HEK293T (cell line): ENCODE data around the gene ANKRD34A.
A peak's percentile ranks its signal among the peaks of the same experiment; 100 is the strongest.

Source experiments
- CTCF ChIA-PET: fragments of 350-600 bp; formaldehyde crosslinking; extraction: SDS; loops from one replicate; lab custom pipeline; 2021; ENCODE audit warnings: antibody characterized with exemption, inconsistent platforms; lab: Yijun Ruan, JAX
- POLR2A ChIA-PET: fragments of 350-600 bp; formaldehyde crosslinking; extraction: SDS; loops from one replicate; lab custom pipeline; 2020; ENCODE audit warnings: antibody characterized with exemption, inconsistent platforms; lab: Yijun Ruan, JAX
- DNase-seq: peaks from one replicate; pipeline ENCODE4 v3.0.0; 2012; ENCODE audit warnings: mixed read lengths; ENCODE audit errors: extremely low spot score
- ARNT ChIP-seq: fragments of 450-650 bp; IDR thresholded peaks from 2 replicates; pipeline ENCODE4 v1.6.1; 2017; ENCODE audit warnings: mild to moderate bottlenecking
- BHLHE40 ChIP-seq: fragments of 450-650 bp; IDR thresholded peaks from 2 replicates; pipeline ENCODE4 v1.6.1; 2016; ENCODE audit warnings: mild to moderate bottlenecking, moderate library complexity, borderline replicate concordance
- CTBP1 ChIP-seq: fragments of 450-650 bp; IDR thresholded peaks from 2 replicates; pipeline ENCODE4 v1.6.1; 2016; ENCODE audit warnings: borderline replicate concordance
- ELF4 ChIP-seq: fragments of 450-650 bp; IDR thresholded peaks from 2 replicates; pipeline ENCODE4 v1.6.1; 2017; ENCODE audit warnings: antibody characterized with exemption
- FOXA1 ChIP-seq: fragments of 450-650 bp; IDR thresholded peaks from 2 replicates; pipeline ENCODE4 v1.6.1; 2016; ENCODE audit warnings: mild to moderate bottlenecking
- FOXK2 ChIP-seq: fragments of 450-650 bp; IDR thresholded peaks from 2 replicates; pipeline ENCODE4 v1.6.1; 2016; ENCODE audit warnings: mild to moderate bottlenecking
- FOXM1 ChIP-seq: fragments of 450-650 bp; IDR thresholded peaks from 2 replicates; pipeline ENCODE4 v1.6.1; 2017; ENCODE audit warnings: mild to moderate bottlenecking, borderline replicate concordance
- HDGF ChIP-seq: fragments of 450-650 bp; IDR thresholded peaks from 2 replicates; pipeline ENCODE4 v1.6.1; 2017; ENCODE audit warnings: antibody characterized with exemption, borderline replicate concordance
- L3MBTL2 ChIP-seq: fragments of 450-650 bp; conservative IDR thresholded peaks from 2 replicates; pipeline ENCODE4 v1.6.1; 2016; ENCODE audit warnings: mild to moderate bottlenecking
- LEF1 ChIP-seq: fragments of 450-650 bp; IDR thresholded peaks from 2 replicates; pipeline ENCODE4 v1.6.1; 2017; ENCODE audit warnings: mild to moderate bottlenecking, borderline replicate concordance
- NFRKB ChIP-seq: fragments of 450-650 bp; IDR thresholded peaks from 2 replicates; pipeline ENCODE4 v1.6.1; 2016; ENCODE audit warnings: mild to moderate bottlenecking, moderate library complexity
- SP1 ChIP-seq: fragments of 450-650 bp; IDR thresholded peaks from 2 replicates; pipeline ENCODE4 v1.6.1; 2017
- SUZ12 ChIP-seq: fragments of 450-650 bp; IDR thresholded peaks from 2 replicates; pipeline ENCODE4 v1.6.1; 2016; ENCODE audit warnings: mild to moderate bottlenecking
- TARDBP ChIP-seq: fragments of 450-650 bp; IDR thresholded peaks from 2 replicates; pipeline ENCODE4 v1.6.1; 2016
- ZNF384 ChIP-seq: fragments of 450-650 bp; IDR thresholded peaks from 2 replicates; pipeline ENCODE4 v1.6.1; 2016
- TF ChIP-seq, protein P1 (sequence below): fragments of 450-650 bp; IDR thresholded peaks from 2 replicates; pipeline ENCODE4 v1.6.1; 2016

Gene ANKRD34A

DNA sequence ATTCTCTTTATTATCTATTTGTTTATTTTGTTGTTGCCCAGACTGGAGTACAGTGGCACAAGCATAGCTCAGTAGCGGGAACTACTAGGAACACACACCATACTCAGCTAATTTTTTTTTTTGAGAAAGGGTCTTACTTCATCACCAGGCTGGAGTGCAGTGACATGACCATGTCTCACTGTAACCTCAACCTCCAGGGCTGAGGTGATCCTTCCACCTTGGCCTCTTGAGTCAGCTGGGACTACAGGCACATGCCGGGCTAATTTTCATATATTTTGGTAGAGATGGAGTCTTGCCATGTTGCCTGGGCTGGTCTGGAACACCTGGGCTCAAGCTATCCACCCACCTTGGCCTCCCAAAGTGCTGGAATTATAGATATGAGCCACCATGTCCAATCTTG, 37.3 kb upstream of the ANKRD34A start:
- POLR2A ChIA-PET: interaction anchor here (0.6 to 4.1 kb wide), 4 partner anchors 9 to 169 kb away, joined by 3 to 18 read pairs (median 4); partner anchors contain the start of gene RBM8A
- TF ChIP-seq SUZ12 (no peak), SP1 (no peak), FOXA1 (no peak), HDGF (no peak), ZNF384 (no peak), L3MBTL2 (no peak), BHLHE40 (no peak), LEF1 (no peak), FOXM1 (no peak), ARNT (no peak), NFRKB (no peak), TARDBP (no peak), ELF4 (no peak), CTBP1 (no peak), FOXK2 (no peak)
- TF ChIP-seq, protein P1, sequence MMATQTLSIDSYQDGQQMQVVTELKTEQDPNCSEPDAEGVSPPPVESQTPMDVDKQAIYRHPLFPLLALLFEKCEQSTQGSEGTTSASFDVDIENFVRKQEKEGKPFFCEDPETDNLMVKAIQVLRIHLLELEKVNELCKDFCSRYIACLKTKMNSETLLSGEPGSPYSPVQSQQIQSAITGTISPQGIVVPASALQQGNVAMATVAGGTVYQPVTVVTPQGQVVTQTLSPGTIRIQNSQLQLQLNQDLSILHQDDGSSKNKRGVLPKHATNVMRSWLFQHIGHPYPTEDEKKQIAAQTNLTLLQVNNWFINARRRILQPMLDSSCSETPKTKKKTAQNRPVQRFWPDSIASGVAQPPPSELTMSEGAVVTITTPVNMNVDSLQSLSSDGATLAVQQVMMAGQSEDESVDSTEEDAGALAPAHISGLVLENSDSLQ: no peak
- DNase-seq: no peak
- CTCF ChIA-PET: no interaction called here

GRCh38 chr1:145999321-146000024, 35.1 kb upstream of the ANKRD34A start:
- TF ChIP-seq SP1: no peak
- no peak for TF ChIP-seq HDGF
- TF ChIP-seq ARNT: no peak
- TF ChIP-seq, protein P1: no peak
- no peak for TF ChIP-seq SUZ12
- no peak for TF ChIP-seq FOXA1
- no peak for TF ChIP-seq LEF1
- TF ChIP-seq NFRKB: no peak
- TF ChIP-seq L3MBTL2: no peak
- TF ChIP-seq ELF4: no peak
- TF ChIP-seq FOXK2: no peak
- no peak for TF ChIP-seq CTBP1
- TF ChIP-seq FOXM1: no peak
- TF ChIP-seq BHLHE40: no peak
- TF ChIP-seq ZNF384: no peak
- ChIA-PET POLR2A (interaction anchor here (0.6 to 0.7 kb wide), 2 partner anchors 20 to 35 kb away, joined by 3 to 4 read pairs; partner anchors contain the start of genes ANKRD34A and POLR3GL), CTCF (interaction anchor here (2.5 kb wide), 1 partner anchor 22 kb away, joined by 9 read pairs; no protein-coding TSS in a partner anchor)
- no peak for DNase-seq

DNA sequence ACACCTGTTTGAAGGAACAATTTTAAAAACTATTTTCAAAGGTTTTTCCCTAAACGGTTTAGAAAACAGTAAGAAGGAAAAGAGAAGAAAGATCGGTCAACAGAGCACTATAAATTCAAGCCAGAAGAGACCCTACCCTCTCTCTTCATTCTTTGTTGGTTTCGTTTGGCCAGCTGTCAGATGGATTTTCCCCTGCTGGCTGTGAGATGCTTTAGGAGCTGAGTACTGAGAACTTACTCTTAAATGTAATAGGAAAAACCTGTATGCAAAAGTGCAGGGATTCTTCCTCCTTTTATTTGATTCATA, 33.3 kb upstream of the ANKRD34A start:
- POLR2A ChIA-PET: interaction anchor here (0.6 to 4.2 kb wide), 9 partner anchors 8 to 138 kb away, joined by 3 to 54 read pairs (median 3); partner anchors contain the start of gene PIAS3
- CTCF ChIA-PET: interaction anchor here (0.9 to 2.6 kb wide), 3 partner anchors 10 to 152 kb away, joined by 3 to 10 read pairs (median 9); partner anchors contain the start of gene NUDT17
- TF ChIP-seq FOXK2 (no peak), BHLHE40 (no peak)
- DNase-seq: no peak

DNA sequence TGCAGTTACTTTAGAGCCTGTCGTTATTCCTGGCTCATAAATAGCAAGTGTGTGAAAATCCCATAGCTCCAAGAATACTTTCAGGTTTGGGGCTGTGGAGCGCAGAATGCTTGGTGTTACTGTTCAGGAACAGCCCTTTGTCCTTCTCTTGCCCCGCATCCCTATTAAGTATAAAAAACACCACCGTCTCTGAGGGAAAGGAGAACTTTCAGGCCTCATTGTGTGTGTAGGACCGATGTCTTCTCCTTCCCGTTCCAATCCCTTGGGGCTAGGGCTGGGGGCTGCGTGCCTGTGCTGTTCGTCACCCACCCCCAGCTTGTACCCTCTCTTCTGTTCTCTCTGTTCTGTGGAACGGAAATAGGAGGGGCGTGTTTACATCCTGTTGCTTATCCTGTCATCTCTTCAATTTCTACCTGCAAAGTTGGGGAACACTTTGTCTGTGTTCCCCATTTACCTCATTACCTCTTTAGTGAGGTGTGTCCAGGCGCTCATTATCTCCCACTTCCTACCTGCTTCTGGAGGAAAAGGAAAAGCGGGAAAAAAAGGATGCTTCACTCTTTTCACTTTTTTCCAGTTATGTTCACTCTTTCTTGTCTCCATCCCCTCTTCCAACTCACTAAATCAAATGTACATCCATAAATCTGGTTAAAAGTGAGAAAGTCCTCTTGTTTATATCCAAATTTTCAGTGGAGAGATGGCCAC, 32.8 kb upstream of the ANKRD34A start:
- ChIA-PET POLR2A (interaction anchor here (0.6 to 4.2 kb wide), 9 partner anchors 8 to 138 kb away, joined by 3 to 54 read pairs (median 4); partner anchors contain the start of genes ANKRD34A, PIAS3 and POLR3GL), CTCF (interaction anchor here (0.6 to 2.6 kb wide), 3 partner anchors 10 to 151 kb away, joined by 4 to 10 read pairs (median 9); no protein-coding TSS in a partner anchor)
- DNase-seq: no peak
- TF ChIP-seq ZNF384 (no peak), ARNT (no peak), FOXA1 (no peak), ELF4 (no peak), HDGF (no peak), FOXM1 (no peak), SUZ12 (no peak)
- TF ChIP-seq, protein P1: no peak

GRCh38 chr1:145996433-145997015, 32.1 kb upstream of the ANKRD34A start, which contains the start of gene TXNIP:
TXNIP (minus strand) TSS chr1:145996579; CDS start chr1:145996266, 313 bp downstream.
- POLR2A ChIA-PET: interaction anchor here (0.7 to 4.2 kb wide), 8 partner anchors 9 to 137 kb away, joined by 3 to 54 read pairs (median 6); partner anchors contain the start of genes ANKRD34A, PIAS3 and POLR3GL
- peak; percentile 99 for DNase-seq
- TF ChIP-seq SUZ12 (no peak), ZNF384 (no peak), TARDBP (no peak), SP1 (no peak), NFRKB (no peak), ARNT (no peak), L3MBTL2 (peak; percentile 87), FOXK2 (peak; percentile 99), BHLHE40 (no peak), CTBP1 (no peak), LEF1 (no peak), FOXA1 (no peak), HDGF (no peak), ELF4 (peak; percentile 41; the same call in 1 of the 2 replicates), FOXM1 (peak; percentile 91; the same call in 1 of the 2 replicates)
- TF ChIP-seq, protein P1: no peak
- CTCF ChIA-PET: interaction anchor here (0.6 to 2.6 kb wide), 2 partner anchors 11 to 150 kb away, joined by 4 to 10 read pairs; no protein-coding TSS in a partner anchor
